Peyer's patch (tissue), 4 donors: ENCODE data around the gene PLAA.

ENCODE experiments used
- POLR2A ChIP-seq, 2 donors: fragments of 450-650 bp; IDR thresholded peaks; one replicate each; pipeline ENCODE4 v1.5.1; 2017; ENCODE audit warnings: antibody characterized with exemption in 2 of 2, mild to moderate bottlenecking in 2 of 2, moderate library complexity in 2 of 2
- TF ChIP-seq, protein P1 (sequence below), 6 experiments: fragments of 450-650 bp in 4 of 6; fragments of 200-600 bp in 2 of 6; sonication (generic) in 1 of 6; IDR thresholded peaks; one replicate each; pipeline ENCODE4 v1.5.1; 2017 to 2019; ENCODE audit warnings: antibody characterized with exemption in 6 of 6, mild to moderate bottlenecking in 3 of 6, moderate library complexity in 1 of 6

DNA sequence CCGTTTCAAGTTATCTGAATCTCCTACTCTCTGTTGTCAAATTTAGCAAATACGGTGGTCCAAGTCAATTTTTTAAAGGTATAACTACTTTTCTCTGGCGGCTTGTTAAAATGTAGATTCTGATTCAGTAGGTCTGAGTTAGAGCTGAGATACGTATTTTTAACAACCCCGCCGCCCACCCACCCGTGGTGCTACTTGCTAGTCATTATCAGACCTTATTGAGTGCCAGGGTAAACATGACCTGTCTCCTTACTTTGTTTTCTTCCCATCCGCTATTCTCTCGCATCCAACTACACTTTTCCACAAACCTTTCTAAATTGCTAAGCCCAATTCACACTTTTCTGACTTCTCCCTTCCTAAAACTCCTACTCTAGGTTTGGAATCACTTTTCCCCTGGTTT lies 694 bp upstream of the PLAA start:
- no peak for TF ChIP-seq POLR2A (IDR thresholded peaks at IDR 0.05)
- TF ChIP-seq, protein P1, sequence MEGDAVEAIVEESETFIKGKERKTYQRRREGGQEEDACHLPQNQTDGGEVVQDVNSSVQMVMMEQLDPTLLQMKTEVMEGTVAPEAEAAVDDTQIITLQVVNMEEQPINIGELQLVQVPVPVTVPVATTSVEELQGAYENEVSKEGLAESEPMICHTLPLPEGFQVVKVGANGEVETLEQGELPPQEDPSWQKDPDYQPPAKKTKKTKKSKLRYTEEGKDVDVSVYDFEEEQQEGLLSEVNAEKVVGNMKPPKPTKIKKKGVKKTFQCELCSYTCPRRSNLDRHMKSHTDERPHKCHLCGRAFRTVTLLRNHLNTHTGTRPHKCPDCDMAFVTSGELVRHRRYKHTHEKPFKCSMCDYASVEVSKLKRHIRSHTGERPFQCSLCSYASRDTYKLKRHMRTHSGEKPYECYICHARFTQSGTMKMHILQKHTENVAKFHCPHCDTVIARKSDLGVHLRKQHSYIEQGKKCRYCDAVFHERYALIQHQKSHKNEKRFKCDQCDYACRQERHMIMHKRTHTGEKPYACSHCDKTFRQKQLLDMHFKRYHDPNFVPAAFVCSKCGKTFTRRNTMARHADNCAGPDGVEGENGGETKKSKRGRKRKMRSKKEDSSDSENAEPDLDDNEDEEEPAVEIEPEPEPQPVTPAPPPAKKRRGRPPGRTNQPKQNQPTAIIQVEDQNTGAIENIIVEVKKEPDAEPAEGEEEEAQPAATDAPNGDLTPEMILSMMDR (IDR thresholded peaks at IDR 0.05), result no peak
